Activated naive CD4-positive, alpha-beta T cell treated with anti-CD3 and anti-CD28 coated beads for 36 hours (primary cell): ENCODE measurements around the gene ACBD6. TPM values are rescaled to one million over a fixed set of nuclear protein-coding genes. Genes with fewer than 3 reads are reported as not detected.

Experiments used
- CTCF ChIA-PET: fragments of 350-600 bp; sonication (Branson Sonifier 250); formaldehyde crosslinking; loops from one replicate; lab custom pipeline; 2021; ENCODE audit warnings: antibody characterized with exemption; lab: Charles Lee
- DNase-seq: peaks from one replicate; pipeline ENCODE4 v3.0.0-alpha.2; 2020
- H3K27ac Mint-ChIP-seq: one replicate; pipeline ENCODE4 v1.8.0; 2021; ENCODE audit warnings: mild to moderate bottlenecking, mixed read lengths
- H3K27me3 Mint-ChIP-seq: one replicate; pipeline ENCODE4 v1.8.0; 2021; ENCODE audit warnings: low read depth, mixed read lengths
- H3K36me3 Mint-ChIP-seq: one replicate; pipeline ENCODE4 v1.8.0; 2021; ENCODE audit warnings: low read depth, mixed read lengths
- H3K4me1 Mint-ChIP-seq: one replicate; pipeline ENCODE4 v1.8.0; 2021; ENCODE audit warnings: low read depth, mixed read lengths
- H3K4me3 Mint-ChIP-seq: one replicate; pipeline ENCODE4 v1.8.0; 2021; ENCODE audit warnings: mild to moderate bottlenecking, moderate library complexity, mixed read lengths
- H3K9me3 Mint-ChIP-seq: one replicate; pipeline ENCODE4 v1.8.0; 2021; ENCODE audit warnings: mixed read lengths
- intact Hi-C: fragments of 100-400 bp; cut with micrococcal nuclease; formaldehyde crosslinking; loops from one replicate; pipeline ENCODE4 v1.15.1; 2023
- microRNA-seq: library from miRNA; unstranded; fragments of <30 nt; microRNA quantifications from one replicate; pipeline ENCODE4 v1.2.0, GENCODE V29; 2022; ENCODE audit warnings: borderline microRNAs expressed, borderline replicate concordance
- total RNA-seq, 2 experiments: library from RNA; stranded (reverse); gene quantifications; one replicate each; pipeline ENCODE4 v1.2.3, GENCODE V29; 2021

Gene ACBD6
- total RNA-seq, 2 experiments from 2014 or later, result 31.1 to 32.9 TPM

DNA sequence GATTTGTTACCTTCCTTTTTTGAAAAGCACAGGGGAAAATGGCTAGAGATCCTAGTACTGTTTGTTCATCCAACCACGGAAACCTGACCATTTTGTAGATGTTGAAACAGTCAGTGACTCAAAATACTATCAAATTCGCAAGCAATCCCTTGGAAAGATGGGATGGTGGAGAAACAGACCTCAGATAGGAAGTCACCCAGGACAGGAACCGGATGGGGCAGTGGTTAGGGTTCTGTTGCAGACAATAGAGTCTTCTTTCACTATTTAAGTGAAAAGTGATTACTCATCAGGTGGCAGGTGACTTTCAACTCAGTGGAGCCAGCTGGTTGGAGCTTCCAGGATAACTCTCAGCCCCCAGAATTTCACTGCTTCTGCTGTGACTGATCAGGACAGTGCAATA lies 255.3 kb downstream of the ACBD6 start:
- DNase-seq, result peak; percentile 19
- peaks cover 40% of the 10 kb centered on the region for H3K27me3 Mint-ChIP-seq
- H3K4me3 Mint-ChIP-seq, result no peak overlapping the region
- no peaks in the 10 kb centered on the region for H3K4me1 Mint-ChIP-seq
- CTCF ChIA-PET, result interaction anchor here (1.0 kb wide), 1 partner anchor 231 kb away, joined by 3 read pairs; no protein-coding TSS in a partner anchor
- no peaks in the 10 kb centered on the region for H3K36me3 Mint-ChIP-seq
- intact Hi-C loops, result no loop called here
- no peaks in the 10 kb centered on the region for H3K9me3 Mint-ChIP-seq
- no peak overlapping the region for H3K27ac Mint-ChIP-seq

DNA sequence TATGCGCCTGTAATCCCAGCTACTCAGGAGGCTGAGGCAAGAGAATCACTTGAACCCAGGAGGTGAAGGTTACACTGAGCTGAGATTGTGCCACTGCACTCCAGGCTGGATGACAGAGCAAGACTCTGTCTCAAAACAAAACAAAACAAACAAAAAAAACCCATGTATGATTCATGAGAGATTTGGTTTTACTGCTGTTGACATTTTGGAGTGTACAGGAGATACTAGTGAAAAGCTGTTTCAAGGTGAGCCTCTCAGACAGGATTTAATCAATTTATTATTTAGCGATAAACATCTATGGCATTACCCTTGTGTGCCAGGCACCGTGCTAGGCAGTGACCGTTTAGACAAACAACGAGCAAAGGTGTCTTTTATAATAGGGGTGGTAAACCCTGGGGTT lies 255.8 kb downstream of the ACBD6 start:
- Mint-ChIP-seq H3K27ac (no peak overlapping the region), H3K4me1 (no peaks in the 10 kb centered on the region), H3K4me3 (no peak overlapping the region), H3K27me3 (peaks cover 39% of the 10 kb centered on the region), H3K36me3 (no peaks in the 10 kb centered on the region), H3K9me3 (no peaks in the 10 kb centered on the region)
- DNase-seq, result no peak
- CTCF ChIA-PET, result interaction anchor here (1.0 kb wide), 1 partner anchor 231 kb away, joined by 3 read pairs; no protein-coding TSS in a partner anchor
- intact Hi-C loops, result no loop called here

DNA sequence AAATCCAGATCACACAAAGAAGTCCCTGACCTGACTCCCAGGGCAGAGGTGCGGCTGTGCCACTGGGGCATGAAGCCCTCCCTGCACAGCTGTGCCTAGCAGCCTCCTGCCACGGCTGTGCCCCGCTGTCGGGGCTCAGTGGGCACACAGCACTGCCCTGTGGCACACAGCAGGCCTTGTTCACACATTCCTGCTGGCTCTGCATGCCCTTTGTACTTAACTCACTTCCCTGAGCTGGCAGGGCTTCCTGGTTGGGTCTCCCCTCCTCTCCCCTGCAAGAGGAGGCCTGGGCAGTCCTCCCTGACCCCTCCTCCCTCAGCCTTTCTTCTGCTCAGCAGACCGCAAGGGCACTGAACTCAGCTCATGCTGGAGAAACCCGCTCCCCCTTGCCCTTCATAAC lies 257.5 kb downstream of the ACBD6 start:
- H3K9me3 Mint-ChIP-seq, result no peaks in the 10 kb centered on the region
- H3K27ac Mint-ChIP-seq, result no peak overlapping the region
- no peak for DNase-seq
- CTCF ChIA-PET, result no interaction called here
- H3K4me3 Mint-ChIP-seq, result no peak overlapping the region
- peaks cover 42% of the 10 kb centered on the region for H3K27me3 Mint-ChIP-seq
- intact Hi-C loops, result no loop called here
- no peaks in the 10 kb centered on the region for H3K4me1 Mint-ChIP-seq
- no peaks in the 10 kb centered on the region for H3K36me3 Mint-ChIP-seq

DNA sequence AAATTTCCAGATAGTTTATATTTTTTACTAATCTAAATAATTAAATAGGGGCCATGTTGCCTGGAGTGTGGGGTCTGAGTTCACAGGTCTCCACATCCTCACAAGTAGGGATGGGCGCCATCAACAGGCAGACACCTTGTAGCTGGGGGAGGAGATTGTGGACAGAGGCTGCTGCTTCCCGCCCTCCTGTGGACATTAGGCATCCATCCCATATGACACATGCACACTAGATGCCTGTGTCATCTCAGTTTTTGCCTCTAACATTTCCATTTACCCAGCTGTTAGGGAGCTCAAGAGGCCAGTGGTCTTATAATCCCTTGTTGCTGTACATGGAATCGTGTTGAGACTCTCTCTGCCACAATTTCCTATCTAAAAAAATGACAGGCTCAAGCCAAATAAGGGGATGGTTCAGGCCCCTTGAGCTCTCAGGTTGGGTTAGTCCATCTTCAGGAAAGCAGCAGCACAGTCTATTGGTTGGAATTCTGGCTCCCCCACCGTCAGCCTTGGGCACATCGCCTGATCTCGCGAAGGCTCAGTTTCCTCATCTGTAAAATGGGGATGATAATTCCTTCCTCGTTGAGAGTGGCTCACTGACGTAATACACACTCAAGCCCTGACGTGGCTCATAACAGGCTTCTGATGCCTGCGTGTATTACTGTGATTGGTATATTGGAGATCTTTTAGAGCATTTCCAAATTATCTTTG lies 258.7 kb downstream of the ACBD6 start:
- Mint-ChIP-seq H3K4me1 (peaks cover 2% of the 10 kb centered on the region), H3K9me3 (no peaks in the 10 kb centered on the region), H3K27ac (no peak overlapping the region), H3K36me3 (no peaks in the 10 kb centered on the region), H3K27me3 (peaks cover 47% of the 10 kb centered on the region), H3K4me3 (no peak overlapping the region)
- CTCF ChIA-PET, result interaction anchor here (0.7 kb wide), 1 partner anchor 12 kb away, joined by 3 read pairs; no protein-coding TSS in a partner anchor
- no peak for DNase-seq
- intact Hi-C loops, result no loop called here

DNA sequence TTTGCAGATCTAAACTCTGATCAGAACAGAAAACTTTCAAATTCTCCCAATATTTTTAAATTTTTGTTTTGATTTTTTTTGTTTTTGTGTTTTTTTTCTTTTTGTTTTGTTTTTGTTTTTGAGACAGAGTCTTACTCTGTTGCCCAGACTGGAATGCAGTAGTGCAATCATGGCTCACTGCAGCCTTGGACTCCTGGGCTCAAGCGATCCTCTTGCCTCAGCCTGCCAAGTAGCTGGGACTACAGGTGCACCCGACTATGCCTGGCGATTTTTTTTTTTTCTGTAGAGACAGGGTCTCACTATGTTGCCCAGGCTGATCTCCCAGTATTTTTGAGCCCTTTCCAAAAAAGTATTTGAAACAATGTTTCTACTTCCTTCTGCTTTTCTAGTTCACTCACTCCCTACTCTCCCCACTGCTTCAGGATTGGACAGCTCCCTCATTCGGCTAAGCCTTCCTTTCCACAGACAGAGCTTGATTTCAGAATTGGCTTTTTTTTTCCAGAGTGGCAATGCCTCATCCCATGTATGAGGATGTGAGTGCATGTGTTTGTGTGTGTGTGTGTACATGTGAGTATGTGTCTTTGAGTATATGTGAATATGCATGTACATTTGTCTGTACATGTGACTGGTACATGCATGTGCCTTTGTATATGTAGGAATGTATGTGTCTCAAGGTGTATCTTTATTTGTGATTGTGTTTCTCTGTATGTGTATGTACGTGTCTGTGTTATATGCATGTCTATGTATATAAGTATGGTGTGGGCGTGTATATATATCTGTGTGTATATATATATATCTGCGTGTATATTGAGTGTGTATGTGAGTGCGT lies 260.4 kb downstream of the ACBD6 start:
- CTCF ChIA-PET, result interaction anchor here (2.2 kb wide), 1 partner anchor 11 kb away, joined by 12 read pairs; no protein-coding TSS in a partner anchor
- H3K4me3 Mint-ChIP-seq, result no peak overlapping the region
- no peaks in the 10 kb centered on the region for H3K36me3 Mint-ChIP-seq

DNA sequence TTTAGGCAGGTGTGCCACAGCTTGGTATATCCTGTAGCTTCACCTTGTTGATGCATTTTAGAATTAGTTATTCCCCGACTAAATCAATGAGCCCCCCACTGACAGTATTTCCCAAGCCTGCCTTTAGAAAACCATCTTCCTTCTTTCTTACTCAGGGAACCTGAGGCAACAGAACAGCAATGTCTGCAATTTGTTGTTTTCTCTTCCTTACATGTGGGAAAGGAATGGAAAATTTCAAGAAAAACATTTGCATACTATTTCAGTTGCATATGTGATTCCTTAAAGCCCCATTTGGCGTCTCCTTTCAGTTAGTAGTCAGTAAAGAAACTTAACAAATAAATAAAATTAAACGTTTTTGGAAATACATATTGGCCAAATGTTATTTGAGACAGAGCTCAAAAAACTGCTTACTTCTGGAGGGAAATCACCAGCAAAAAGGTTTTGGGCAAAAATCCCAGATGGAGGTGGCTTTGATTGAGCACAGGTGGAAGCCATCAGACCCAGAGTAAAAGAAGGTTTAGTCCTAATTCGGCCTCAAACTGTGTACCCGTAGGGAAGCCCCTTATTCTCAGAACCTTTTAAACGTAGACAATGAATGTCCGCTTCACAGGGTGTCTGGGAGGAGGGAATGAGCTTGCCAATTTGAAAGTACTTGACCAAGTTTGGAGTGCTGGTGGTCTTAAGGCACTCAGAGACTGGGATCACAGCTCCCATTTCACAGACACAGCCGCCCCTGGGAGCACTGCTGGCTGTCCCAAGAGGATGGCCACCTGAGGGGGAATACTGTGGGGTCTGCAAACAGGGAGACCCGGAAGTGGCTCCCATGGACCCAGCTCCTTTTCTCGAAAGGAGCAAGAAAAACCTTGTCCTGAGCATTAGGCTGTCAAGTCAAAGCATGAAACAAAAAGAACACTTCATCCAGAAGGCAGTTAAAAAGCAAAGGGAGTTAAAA lies 263.0 kb downstream of the ACBD6 start:
- Mint-ChIP-seq H3K36me3 (no peaks in the 10 kb centered on the region), H3K4me1 (peaks cover 26% of the 10 kb centered on the region), H3K27ac (no peak overlapping the region), H3K9me3 (no peaks in the 10 kb centered on the region), H3K27me3 (peaks cover 78% of the 10 kb centered on the region), H3K4me3 (no peak overlapping the region)
- intact Hi-C loops, result no loop called here
- CTCF ChIA-PET, result interaction anchor here (0.6 to 0.8 kb wide), 3 partner anchors 13 to 425 kb away, joined by 3 to 4 read pairs (median 4); no protein-coding TSS in a partner anchor
- no peak for DNase-seq

More for the DNA sequence above, 260.4 kb downstream of the ACBD6 start:
- H3K4me1 Mint-ChIP-seq, result peaks cover 7% of the 10 kb centered on the region
- no peak for DNase-seq
- peaks cover 58% of the 10 kb centered on the region for H3K27me3 Mint-ChIP-seq
- intact Hi-C loops, result no loop called here
- no peaks in the 10 kb centered on the region for H3K9me3 Mint-ChIP-seq
- no peak overlapping the region for H3K27ac Mint-ChIP-seq

DNA sequence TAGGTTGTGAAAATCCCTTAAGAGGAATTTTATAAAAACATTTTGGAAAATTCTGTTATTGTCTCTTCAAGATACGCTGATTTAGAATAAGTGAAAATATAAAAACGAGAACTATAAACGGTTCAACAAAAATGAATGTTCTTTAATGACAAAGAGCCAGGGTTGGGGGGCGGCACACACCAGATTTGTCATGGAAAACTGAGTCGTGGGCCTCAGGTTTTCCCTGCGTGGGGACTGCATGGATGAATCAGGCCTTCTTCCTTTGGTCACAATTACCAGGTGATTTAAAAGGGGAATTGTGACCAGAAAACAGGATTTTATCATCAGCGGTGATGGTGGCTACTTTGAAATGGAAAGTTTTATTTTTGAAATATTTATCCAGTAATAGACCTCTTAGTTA lies 263.7 kb downstream of the ACBD6 start:
- Mint-ChIP-seq H3K27me3 (peaks cover 79% of the 10 kb centered on the region), H3K9me3 (no peaks in the 10 kb centered on the region), H3K27ac (no peak overlapping the region), H3K4me3 (no peak overlapping the region), H3K4me1 (peaks cover 32% of the 10 kb centered on the region), H3K36me3 (no peaks in the 10 kb centered on the region)
- no peak for DNase-seq
- intact Hi-C loops, result loop anchor here (1.0 kb wide), 1 partner anchor 25 kb away; no protein-coding TSS in a partner anchor
- CTCF ChIA-PET, result interaction anchor here (1.2 kb wide), 1 partner anchor 12 kb away, joined by 3 read pairs; no protein-coding TSS in a partner anchor

Small RNA genes within 50 kb of the gene (microRNA-seq; reads per million reads assigned to microRNA genes)
- not detected for gene MIR3121

Other genes with a start within 250 kb of the ACBD6 start
- gene OVAAL, start 56.4 kb upstream of the ACBD6 start, total RNA-seq, result not detected
- 10 to 100 TPM; 14.8 to 18.1 TPM for gene XPR1, start 129.4 kb upstream of the ACBD6 start, total RNA-seq